ENCODE results near the gene MANSC1.
"Not testable (repeated sequence)": the region's sequence is repeated elsewhere in the genome, so short reads cannot be mapped to it uniquely, and the experiment has no call there.

MANSC1 gene

DNA sequence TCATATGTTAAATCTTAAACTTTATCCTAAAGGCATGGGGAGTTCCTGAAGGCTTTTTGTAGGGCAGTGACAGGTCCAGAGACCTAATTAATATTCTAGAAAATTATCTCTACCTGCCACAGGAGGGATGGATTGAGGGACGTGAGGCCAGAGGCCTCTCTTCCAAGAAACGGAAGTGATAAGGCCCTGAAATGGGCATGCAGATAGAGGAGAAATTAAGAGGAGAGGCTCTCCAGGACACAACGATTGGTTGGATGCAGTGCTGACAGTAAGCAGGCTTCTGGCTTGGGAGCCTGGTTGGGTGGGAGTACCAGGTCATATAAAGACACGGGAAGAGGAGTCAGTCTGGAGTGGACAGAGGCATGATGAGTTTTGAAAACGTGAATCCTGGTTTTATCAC lies 3.8 kb upstream of the MANSC1 start:
- DNase-seq (ENCODE audit: low read depth in 2 of 2) = no peak

DNA sequence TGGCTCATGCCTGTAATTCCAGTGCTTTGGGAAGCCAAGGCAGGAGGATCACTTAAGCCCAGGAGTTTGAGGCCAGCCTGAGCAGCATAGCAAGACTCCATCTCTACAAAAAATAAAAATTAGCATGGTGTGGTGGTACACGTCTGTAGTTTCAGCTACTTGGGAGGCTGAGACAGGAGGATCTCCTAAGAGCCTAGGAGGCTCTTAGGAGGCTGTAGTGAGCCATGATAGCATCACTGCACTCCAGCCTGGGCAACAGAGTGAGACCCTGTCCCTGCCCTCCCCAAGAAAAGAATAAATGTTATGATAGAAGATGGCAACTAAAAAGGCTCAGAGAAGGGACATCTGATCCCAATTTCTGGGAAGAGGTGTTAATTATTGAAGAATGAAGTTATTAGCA lies 3.2 kb upstream of the MANSC1 start:
- no peak overlapping the region for H3K4me3 ChIP-seq (replicated peaks in 1 of 2; ENCODE audit: low read depth in 2 of 2, low read length in 2 of 2)
- no peak for DNase-seq (ENCODE audit: low read depth in 2 of 2)
- TF ChIP-seq, protein P1, sequence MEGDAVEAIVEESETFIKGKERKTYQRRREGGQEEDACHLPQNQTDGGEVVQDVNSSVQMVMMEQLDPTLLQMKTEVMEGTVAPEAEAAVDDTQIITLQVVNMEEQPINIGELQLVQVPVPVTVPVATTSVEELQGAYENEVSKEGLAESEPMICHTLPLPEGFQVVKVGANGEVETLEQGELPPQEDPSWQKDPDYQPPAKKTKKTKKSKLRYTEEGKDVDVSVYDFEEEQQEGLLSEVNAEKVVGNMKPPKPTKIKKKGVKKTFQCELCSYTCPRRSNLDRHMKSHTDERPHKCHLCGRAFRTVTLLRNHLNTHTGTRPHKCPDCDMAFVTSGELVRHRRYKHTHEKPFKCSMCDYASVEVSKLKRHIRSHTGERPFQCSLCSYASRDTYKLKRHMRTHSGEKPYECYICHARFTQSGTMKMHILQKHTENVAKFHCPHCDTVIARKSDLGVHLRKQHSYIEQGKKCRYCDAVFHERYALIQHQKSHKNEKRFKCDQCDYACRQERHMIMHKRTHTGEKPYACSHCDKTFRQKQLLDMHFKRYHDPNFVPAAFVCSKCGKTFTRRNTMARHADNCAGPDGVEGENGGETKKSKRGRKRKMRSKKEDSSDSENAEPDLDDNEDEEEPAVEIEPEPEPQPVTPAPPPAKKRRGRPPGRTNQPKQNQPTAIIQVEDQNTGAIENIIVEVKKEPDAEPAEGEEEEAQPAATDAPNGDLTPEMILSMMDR (IDR thresholded peaks at IDR 0.05; ENCODE audit: low read depth, low read length) = no peak

More for the DNA sequence above, 3.8 kb upstream of the MANSC1 start:
- H3K4me3 ChIP-seq (replicated peaks in 1 of 2; ENCODE audit: low read depth in 2 of 2, low read length in 2 of 2) = no peak overlapping the region
- TF ChIP-seq, protein P1 (IDR thresholded peaks at IDR 0.05; ENCODE audit: low read depth, low read length) = no peak

DNA sequence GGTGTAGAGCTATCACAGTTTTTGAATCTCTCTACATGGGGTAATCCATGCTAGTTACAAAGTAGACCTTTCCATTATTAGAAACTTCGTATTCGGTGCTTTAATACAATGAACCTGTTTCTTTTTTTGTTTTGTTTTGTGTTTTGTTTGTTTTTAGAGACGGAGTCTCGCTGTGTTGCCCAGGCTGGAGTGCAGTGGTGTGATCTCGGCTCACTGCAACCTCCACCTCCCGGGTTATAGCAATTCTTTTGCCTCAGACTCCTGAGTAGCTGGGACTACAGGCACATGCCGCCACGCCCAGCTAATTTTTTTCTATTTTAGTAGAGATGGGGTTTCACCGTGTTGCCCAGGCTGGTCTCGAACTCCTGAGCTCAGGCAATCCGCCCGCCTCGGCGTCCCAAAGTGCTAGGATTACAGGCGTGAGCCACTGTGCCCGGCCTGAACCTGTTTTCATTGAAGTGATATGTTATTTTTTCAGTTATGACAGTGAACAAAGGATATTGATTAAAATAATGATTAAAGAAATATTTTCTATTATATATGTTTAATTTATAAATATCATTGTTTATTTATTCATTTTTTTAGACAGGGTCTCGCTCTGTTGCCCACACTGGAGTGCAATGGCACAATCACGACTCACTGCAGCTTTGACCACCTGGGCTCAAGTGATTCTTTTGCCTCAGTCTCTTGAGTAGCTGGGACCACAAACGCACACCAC lies 1.6 kb upstream of the MANSC1 start:
- not testable (repeated sequence) for H3K4me3 ChIP-seq (replicated peaks in 1 of 2; ENCODE audit: low read depth in 2 of 2, low read length in 2 of 2)

DNA sequence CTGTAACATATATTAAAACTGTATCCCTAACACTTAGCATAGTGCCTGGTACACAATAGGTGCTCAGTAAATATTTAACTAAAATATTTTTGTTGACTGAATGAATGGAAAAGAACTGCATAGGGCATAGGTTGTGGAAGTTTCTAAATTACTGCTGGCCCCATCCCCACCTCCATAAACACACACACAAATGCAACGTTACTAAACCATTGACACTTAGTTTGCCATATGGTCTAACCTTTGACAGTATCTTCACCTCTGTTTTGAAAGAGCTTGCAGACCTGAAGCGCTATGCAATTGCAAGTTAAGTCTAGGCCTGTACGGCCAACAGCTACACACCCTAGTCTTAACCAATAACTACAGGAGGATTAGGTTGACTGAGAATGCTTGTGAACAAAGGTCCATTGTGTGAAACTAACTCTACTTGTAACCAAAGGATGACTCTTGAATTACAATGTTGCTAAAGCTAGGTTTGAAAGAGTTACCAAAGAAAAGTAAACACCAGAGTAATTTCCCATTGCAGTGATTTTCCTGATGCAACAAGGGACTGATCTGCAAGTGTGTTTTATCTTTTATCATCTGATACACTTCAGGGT lies 924 bp upstream of the MANSC1 start:
- no peak overlapping the region for H3K4me3 ChIP-seq (replicated peaks in 1 of 2; ENCODE audit: low read depth in 2 of 2, low read length in 2 of 2)
- TF ChIP-seq, protein P1 (IDR thresholded peaks at IDR 0.05; ENCODE audit: low read depth, low read length) = no peak

More for the DNA sequence above, 1.6 kb upstream of the MANSC1 start:
- DNase-seq (ENCODE audit: low read depth in 2 of 2) = not testable (repeated sequence)

DNA sequence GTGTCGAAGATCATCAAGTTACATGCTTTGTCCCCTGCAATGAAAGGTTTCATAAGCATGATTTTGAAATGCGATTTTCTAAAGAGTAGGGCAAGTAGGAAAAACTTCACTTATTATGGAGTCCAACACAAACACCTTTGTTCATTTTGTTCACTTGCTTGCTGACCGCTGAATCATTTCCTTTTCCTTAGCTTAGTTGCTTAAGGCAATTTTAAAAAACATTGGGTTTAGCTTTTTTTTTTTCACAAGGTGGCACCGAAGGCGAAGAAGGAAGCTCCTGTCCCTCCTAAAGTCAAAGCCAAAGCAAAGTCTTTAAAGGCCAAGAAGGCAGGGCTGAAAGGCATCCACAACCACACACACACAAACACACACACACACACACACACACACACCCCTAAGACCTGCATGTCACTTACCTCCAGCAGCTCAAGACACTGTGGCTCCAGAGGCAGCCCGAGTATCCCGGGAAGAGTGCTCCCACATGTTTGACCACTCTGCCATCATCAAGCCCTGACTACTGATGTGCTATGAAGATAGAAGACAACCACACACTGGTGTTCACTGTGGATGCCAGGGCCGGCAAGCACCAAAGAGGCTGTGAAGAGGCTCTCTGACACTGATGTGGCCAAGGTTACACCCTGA lies 11.4 kb downstream of the MANSC1 start:
- peak overlapping the region in 1 of 2 donors; percentile 26 for H3K4me3 ChIP-seq (replicated peaks in 1 of 2; ENCODE audit: low read depth in 2 of 2, low read length in 2 of 2)
- peak; percentile 71 to 88 for DNase-seq (ENCODE audit: low read depth in 2 of 2)
- TF ChIP-seq, protein P1 (IDR thresholded peaks at IDR 0.05; ENCODE audit: low read depth, low read length) = no peak

More for the DNA sequence above, 924 bp upstream of the MANSC1 start:
- DNase-seq (ENCODE audit: low read depth in 2 of 2) = no peak

DNA sequence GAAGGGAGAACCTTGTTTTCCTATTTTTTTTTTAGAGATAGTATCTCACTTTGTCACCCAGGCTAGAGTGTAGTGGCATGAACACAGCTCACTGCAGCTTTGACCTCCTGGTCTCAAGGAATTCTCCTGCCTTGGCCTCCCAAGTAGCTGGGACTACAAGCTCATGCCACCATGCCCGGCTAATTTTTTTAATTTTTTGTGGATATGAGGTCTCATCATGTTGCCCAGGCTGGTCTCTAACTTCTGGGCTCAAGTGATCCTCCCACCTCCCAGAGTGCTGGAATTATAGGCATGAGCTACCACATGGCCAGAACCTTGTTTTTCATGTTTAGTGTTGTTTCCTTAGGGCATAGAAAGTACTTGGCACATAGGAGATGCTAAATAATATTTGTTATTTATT lies 13.5 kb downstream of the MANSC1 start:
- TF ChIP-seq, protein P1 (IDR thresholded peaks at IDR 0.05; ENCODE audit: low read depth, low read length) = no peak
- DNase-seq (ENCODE audit: low read depth in 2 of 2) = no peak
- no peak overlapping the region for H3K4me3 ChIP-seq (replicated peaks in 1 of 2; ENCODE audit: low read depth in 2 of 2, low read length in 2 of 2)

DNA sequence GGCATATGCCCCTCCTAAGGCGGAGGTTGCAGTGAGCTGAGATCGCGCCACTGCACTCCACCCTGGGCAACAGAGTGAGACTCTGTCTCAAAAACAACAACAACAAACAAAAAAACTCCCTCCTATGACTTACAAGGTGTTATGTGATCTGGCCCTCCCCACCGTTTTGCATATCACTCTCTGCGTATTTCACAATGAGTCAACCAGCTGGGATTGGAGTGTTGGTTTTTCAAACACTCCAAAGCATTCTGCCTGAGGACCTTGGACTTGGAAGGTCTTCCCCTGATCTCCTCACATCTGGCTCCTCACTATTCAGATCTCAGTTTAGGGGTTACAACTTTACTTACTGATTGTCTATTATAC lies 14.0 kb downstream of the MANSC1 start:
- no peak overlapping the region for H3K4me3 ChIP-seq (replicated peaks in 1 of 2; ENCODE audit: low read depth in 2 of 2, low read length in 2 of 2)
- TF ChIP-seq, protein P1 (IDR thresholded peaks at IDR 0.05; ENCODE audit: low read depth, low read length) = no peak
- DNase-seq (ENCODE audit: low read depth in 2 of 2) = peak; percentile 36 to 59

Data from cardiac fibroblast (primary cell).